Activated CD4-positive, alpha-beta T cell treated with anti-CD3 and anti-CD28 coated beads, Interleukin-2, amount 50 U/mL, for 1 hour (primary cell): ENCODE measurements around the gene C16orf46.
"Not testable (repeated sequence)": the region's sequence is repeated elsewhere in the genome, so short reads cannot be mapped to it uniquely, and the experiment has no call there.

ENCODE experiments used
- DNase-seq: peaks from one replicate; pipeline ENCODE4 v3.0.0-alpha.2; 2020

C16orf46 gene, protein sequence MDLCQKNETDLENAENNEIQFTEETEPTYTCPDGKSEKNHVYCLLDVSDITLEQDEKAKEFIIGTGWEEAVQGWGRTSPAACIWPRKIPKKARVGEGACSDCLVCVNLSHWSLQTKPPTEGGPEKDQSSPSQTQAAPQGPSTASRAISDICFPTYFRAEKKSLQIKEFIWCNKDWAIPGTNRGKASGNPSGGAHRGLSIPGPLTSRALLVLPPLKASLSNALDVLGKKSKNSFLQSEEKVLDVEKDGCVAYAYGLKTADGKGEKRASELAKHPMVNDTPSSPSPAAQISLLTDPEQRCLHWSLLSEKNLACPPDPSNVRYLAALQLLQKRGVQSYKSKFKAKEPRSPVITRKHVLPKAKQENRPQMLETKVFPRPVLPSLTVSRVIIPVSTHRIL

GRCh38 chr16:81077076-81077940 is at the start of gene C16orf46:
Gene C16orf46 (minus strand): TSS chr16:81077238. CDS start chr16:81063955, 13,283 bp downstream.
- DNase-seq: peak; percentile 96

GRCh38 chr16:81123092-81123852 is 46.2 kb upstream of the C16orf46 start:
- DNase-seq: no peak

GRCh38 chr16:81121474-81121990 is 44.5 kb upstream of the C16orf46 start:
- DNase-seq: no peak

GRCh38 chr16:81117436-81117835 is 40.4 kb upstream of the C16orf46 start:
- no peak for DNase-seq

DNA sequence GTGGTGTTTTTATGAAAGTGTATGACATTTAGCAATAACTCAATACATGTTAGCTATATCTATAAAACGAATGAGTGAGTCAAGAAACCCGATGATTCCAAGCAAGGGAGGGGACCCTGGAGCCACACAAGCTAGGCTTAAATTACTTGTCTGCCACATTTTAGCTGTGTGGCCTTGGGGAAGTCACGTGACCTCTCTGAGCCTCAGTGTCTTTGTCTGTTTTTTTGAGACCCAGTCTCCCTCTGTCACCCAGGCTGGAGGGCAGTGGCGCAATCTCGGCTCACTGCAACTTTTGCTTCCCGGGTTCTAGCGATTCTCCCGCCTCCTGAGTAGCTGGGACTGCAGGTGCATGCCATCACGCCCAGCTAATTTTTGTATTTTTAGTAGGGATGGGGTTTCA is 39.2 kb upstream of the C16orf46 start:
- DNase-seq: no peak

DNA sequence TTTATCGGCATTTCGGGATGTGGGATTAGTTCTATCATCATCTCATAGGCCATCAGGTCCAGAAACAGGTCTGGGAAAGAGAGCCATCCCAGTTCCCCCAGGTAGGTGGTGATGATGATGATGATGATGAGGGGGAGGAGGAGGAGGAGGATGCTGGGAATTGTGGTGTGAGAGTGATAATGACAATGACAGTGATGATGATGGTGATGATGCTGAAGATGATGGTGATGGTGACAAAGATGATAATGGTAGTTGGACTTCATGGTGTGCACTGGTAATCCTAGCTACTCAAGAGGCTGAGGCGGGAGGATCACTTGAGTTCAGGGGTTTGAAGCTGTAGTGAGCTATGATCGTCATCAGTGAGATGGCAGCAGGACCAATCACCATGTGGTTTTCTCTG is 35.4 kb upstream of the C16orf46 start:
- DNase-seq: no peak

- not testable (repeated sequence) for DNase-seq
These were observed 32.2 kb upstream of the C16orf46 start for GRCh38 chr16:81109274-81109673.

DNA sequence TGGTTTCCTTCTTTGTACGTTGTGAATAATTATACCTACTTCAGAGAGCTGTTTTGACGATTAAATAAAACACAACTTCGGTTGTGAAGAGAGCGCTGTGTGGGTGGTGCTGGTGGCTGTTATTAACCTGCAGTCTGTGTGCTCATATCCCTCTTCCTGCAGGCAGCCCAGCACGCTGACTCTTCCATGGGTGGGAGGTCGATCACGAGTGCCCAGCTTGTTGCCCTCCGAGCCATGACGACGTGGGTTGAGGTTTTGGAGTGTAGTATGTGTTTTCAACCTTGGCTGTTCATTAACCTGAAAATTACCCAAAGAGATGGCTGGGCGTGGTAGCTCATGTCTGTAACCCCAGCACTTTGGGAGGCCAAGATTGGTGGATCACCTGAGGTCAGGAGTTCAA is 30.5 kb upstream of the C16orf46 start:
- no peak for DNase-seq

GRCh38 chr16:81106826-81107503 is 29.9 kb upstream of the C16orf46 start:
- no peak for DNase-seq

DNA sequence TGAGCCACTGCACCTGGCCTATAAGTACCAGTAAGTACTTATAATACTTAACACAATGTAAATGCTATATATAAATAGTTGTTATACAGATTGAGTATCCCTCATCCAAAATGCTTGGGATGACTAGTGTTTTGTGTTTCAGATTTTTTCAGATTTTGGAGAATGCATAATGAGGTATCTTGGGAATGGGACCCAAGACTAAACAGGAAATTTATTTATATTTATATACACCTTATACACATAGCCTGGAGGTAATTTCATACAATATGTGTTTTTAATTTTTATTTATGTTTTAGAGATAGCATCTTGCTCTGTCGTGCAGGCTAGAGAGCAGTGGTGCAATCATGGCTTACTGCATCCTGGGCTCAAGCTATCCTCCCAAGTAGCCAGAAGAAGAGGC is 28.9 kb upstream of the C16orf46 start:
- no peak for DNase-seq

DNA sequence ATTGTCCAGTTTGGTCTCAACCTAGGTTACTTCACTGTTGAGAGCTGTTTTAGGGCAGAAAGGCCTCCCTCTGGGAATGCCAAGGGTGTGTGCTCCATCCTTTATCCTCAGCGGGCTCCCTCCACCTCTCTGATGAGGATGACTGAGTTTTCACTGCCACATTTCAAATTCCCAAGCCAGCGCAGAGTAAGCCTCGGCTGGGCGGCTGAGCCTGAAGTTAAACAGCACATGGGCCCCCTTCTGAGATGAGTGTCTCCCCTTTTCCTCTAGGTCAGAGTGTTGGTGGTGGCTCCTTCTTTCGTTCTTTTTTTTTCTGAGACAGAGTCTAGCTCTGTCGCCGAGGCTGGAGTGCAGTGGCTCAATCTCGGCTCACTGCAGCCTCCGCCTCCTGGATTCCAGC is 24.7 kb upstream of the C16orf46 start:
- no peak for DNase-seq

- no peak for DNase-seq
These were observed 22.9 kb upstream of the C16orf46 start for GRCh38 chr16:81099958-81100357.

DNA sequence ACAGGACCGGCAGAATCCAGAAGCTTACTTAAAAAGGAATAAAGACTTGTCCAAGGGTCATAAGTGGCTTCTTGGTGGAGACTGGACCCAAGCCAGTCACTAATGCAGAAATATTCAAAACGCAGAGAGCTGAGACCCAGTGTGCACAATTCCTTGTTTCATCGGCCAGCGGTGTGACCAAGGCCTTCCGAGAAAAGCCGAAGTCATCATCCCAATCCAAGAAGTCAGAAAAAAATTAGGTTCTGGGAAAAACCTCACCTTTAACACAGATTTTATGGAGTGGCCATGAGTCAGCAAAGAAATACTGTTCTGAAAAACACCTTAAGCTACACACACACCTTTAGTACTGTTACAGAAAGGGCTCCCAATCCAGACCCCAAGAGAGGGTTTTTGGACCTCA is 20.2 kb upstream of the C16orf46 start:
- DNase-seq: no peak

DNA sequence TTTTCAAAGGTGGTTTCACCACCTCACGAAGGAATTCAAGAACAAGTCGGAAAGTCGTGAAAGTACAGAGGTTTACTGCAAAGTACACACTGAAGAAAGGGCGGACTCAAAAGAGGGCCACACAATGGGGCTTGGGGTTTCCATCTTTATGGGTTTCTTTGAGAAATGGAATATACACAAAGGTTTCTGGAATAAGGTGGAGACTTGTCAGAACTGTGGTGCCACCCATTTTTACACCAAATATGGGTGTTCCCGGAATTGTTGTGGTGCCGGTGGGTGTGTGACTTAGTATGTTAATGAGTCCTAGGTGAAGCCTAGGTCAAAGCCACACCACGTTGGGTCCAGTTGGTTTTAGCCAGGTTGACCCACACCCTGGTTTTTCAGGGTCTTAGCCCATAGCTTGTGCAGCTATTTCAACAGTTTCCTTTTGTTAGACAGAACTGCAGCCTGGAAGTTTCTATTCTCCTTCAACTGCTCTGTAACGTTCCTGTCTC is 19.7 kb upstream of the C16orf46 start:
- no peak for DNase-seq

DNA sequence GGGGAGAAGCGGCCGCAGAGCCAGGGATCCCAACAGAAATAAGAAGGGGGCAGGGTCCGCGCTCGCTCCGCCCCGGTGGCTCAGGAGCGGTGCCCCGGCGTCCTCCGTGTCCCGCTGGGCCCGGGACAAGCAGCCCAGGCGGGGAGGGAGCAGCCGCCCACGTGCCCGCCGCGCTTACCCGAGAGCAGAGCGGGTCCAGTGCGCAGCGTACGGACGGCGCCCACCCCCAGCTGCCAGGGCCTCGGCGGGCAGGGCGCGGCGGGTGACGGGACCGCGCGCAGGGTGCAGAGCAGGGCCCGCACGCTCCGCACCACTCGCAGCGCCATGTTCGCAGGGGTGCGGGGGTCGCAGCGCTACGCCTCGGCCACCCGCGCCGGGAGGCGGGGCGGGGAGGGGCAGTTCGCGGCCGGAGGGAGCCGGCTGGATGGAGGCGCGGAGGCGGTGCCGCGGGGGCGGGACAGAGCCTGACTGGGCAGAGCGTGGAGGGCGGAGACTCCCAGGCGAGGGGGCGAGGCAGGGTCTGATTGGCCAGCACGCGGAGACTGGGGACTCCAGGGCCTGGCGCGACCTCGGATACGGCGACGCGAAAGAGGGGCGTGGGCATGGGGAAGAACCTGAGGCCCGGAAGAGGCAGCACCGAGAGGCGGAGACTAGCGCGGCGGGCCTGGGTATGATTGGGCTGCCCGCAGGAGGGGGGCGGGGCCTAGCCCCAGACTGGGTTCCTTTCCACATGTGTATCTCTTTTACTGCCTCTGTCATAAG is 19.1 kb upstream of the C16orf46 start, which contains the start of gene GCSH:
Gene GCSH (minus strand): TSS at position 443 of the 762 bp plus-strand sequence. CDS start 117 bp downstream, at position 326.
- DNase-seq: peak; percentile 98

DNA sequence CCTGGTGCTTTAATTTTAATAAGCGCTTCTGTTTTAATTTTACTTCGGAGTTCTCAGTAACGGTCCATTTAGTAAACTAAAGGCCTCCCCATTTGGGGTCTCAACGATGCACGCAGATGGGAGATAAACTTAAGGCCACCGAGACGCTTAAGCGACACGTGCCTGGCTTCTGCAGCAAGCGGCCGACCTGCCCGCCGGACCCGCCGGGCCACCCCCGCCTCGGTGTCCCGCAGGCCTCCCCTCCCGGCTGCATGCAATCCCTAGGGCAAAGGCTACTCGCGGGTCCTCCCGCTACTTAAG is 18.6 kb upstream of the C16orf46 start:
- DNase-seq: no peak

DNA sequence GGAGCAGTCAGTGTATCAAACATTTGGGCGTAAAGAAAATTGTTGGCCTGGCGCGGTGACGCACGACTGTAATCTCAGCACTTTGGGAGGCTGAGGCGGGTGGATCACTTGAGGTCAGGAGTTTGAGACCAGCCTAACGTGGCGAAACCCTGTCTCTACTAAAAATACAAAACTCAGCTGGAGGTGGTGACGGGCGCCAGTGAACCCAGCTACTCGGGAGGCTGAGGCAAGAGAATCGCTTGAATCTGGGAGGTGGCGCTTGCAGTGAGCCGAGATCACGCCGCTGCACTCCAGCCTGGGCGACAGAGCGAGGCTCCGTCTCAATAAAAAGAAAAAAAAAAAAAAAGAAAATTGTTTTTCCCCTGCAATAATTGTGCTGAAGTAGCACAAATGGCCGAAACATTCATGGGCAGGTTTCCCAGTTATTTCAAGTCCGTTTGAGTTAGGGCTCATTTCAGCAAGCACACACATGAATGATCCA is 17.8 kb upstream of the C16orf46 start:
- no peak for DNase-seq

DNA sequence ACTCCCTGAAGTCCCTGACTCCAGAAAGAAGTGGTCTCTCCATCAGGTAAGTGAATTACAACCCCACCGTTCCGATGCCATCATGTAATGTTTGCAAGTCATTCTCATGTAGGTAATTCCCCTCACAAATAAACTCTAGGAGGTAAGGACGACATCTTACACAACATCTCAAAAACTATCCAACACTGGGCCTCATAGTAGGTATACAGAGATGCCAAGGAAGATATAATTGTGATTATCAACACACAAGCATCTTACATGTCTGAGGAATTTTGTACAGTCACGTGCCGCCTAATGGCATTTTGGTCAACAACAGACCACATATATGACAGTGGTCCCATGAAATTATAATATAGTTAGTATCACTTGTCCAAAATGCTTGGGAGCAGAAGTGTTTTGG is 11.8 kb upstream of the C16orf46 start:
- no peak for DNase-seq

DNA sequence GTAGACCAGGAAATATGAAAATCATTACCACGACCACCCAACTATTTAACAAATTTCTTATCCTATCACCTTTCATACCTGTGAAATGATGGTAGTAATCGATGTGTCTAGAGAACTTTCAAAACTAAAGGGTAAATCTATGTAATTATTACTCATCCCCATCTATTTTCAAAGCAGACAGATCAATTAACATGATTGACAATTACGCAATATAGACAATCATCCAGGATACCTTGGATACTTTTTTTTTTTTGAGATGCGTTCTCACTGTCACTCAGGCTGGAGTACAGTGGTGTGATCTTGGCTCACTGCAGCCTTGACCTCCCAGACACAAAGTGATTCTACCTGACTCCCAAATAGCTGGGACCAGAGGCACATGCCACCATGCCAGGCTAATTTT is 4.0 kb upstream of the C16orf46 start:
- no peak for DNase-seq

DNA sequence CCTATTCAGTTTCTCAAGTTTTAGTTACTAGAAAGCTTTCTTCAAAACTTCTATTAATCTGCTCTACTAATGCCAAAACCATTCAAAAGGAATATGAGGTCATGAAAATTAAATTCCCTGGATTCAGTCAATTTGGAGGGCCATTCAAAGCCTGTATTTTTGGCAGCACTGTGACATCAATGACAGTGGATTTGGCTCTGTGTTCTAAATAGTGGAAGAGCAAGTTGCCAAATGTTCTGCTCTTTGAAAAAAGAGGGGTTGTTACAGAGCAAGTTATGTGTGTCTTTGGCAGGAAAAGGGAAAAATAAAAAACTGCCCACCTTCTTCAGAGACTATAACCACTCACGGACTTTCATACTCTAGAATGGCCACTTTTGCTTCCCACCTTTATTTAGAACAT is 3.2 kb upstream of the C16orf46 start:
- DNase-seq: no peak

DNA sequence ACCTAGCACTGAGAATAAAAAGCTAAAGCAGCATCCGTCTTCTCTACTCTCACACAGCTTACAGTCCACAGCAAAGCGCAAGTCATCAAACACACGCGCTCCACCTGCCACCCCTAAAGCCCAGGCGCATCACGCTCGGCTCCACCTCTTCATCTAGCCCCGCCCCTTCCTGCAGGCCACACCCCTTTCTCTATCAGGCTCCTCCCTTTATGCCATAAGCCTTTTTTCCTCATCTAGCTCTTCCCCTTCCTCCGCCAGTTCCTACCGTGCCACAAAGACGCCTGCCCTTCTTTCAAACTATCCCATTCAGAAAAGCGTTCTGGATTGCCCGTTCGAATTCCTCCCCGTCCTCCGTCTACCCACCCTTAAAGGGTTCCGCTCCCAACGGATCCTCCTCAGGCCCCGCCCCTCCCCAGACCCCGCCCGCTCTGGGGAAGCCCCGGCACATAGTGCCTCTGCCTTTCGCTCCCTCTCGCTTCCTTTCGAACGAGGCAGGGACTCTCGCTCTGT is 417 bp downstream of the C16orf46 start:
- DNase-seq: peak; percentile 94
